Osteoblast (primary cell): ENCODE data around the gene TIA1. TPM values are rescaled to one million over a fixed set of nuclear protein-coding genes. Genes with fewer than 3 reads are reported as not detected.
A peak's percentile ranks its signal among the peaks of the same experiment; 100 is the strongest.
"Not testable (repeated sequence)": the region's sequence is repeated elsewhere in the genome, so short reads cannot be mapped to it uniquely, and the experiment has no call there.

Experiments used
- DNase-seq: peaks from one replicate; pipeline ENCODE4 v3.0.0; 2011; ENCODE audit warnings: low spot score, mixed read lengths; ENCODE audit not compliant: insufficient read length; ENCODE audit errors: missing footprints
- H2AFZ ChIP-seq: 2 replicates; pipeline ENCODE4 v1.6.0; 2011; ENCODE audit warnings: mild to moderate bottlenecking, low read length
- H3K27ac ChIP-seq: 2 replicates; pipeline ENCODE4 v1.5.1; 2011; ENCODE audit warnings: mild to moderate bottlenecking, low read depth, low read length, moderate library complexity
- H3K27me3 ChIP-seq: 2 replicates; pipeline ENCODE4 v1.6.0; 2012; ENCODE audit warnings: mild to moderate bottlenecking, control low read depth, inconsistent platforms, low read length, moderate library complexity; ENCODE audit not compliant: insufficient read depth
- H3K36me3 ChIP-seq: 2 replicates; pipeline ENCODE4 v1.5.1; 2011; ENCODE audit warnings: mild to moderate bottlenecking, low read length, control low read depth, moderate library complexity; ENCODE audit not compliant: insufficient read depth
- H3K4me1 ChIP-seq: 2 replicates; pipeline ENCODE4 v1.5.1; 2011; ENCODE audit warnings: mild to moderate bottlenecking, low read length, control low read depth, moderate library complexity; ENCODE audit not compliant: insufficient read depth
- H3K4me2 ChIP-seq: 2 replicates; pipeline ENCODE4 v1.6.0; 2011; ENCODE audit warnings: mild to moderate bottlenecking, low read length; ENCODE audit not compliant: insufficient read depth
- H3K4me3 ChIP-seq: fragments of 200-600 bp; sonication (generic); 3 replicates; pipeline ENCODE4 v1.5.1; 2012; ENCODE audit warnings: mild to moderate bottlenecking, low read length, inconsistent platforms; ENCODE audit not compliant: insufficient read depth
- H3K79me2 ChIP-seq: 2 replicates; pipeline ENCODE4 v1.6.0; 2012; ENCODE audit warnings: mild to moderate bottlenecking, low read length, control low read depth, inconsistent platforms; ENCODE audit not compliant: insufficient read depth
- H3K9me3 ChIP-seq: 2 replicates; pipeline ENCODE4 v1.5.1; 2011; ENCODE audit warnings: low read depth, low read length, control low read depth
- H4K20me1 ChIP-seq: 2 replicates; pipeline ENCODE4 v1.6.0; 2012; ENCODE audit warnings: mild to moderate bottlenecking, low read length, control low read depth; ENCODE audit not compliant: insufficient read depth
- total RNA-seq: library from RNA; depleted of rRNA; stranded (reverse); fragments of >200 nt; gene quantifications from 2 replicates; pipeline ENCODE4 v1.2.3, GENCODE V29; 2012
- TF ChIP-seq, protein P1 (sequence below): IDR thresholded peaks from 2 replicates; pipeline ENCODE4 v1.5.1; 2011; ENCODE audit warnings: mild to moderate bottlenecking, low read depth, low read length, moderate library complexity; ENCODE audit errors: extremely low read depth

The TIA1 gene
- total RNA-seq, 1 donor, result 87.6 TPM

DNA sequence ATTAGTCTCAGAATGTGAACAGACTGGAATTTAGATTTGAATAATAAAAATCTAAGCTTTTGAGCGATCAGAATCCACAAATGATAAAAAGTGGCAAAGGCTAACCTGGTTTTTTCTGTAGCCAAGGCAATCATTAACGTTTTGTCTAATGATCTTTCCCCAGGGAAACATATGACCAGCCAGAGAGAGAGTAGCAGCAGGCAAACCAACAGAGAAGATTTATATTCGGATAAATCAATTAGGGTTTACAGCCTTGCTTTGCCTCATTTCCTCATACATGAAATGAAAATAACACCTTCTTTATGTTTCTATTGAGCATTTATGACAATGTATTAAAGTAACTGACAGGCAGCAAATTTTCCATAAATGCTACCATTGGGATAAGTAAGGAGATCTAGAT lies 14.5 kb downstream of the TIA1 start:
- H3K4me1 ChIP-seq, result no peaks in the 10 kb centered on the region
- DNase-seq, result no peak
- H3K4me2 ChIP-seq, result no peak overlapping the region
- peaks cover 3% of the 10 kb centered on the region for H4K20me1 ChIP-seq
- no peaks in the 10 kb centered on the region for H3K27me3 ChIP-seq
- H3K27ac ChIP-seq, result no peak overlapping the region
- TF ChIP-seq, protein P1, sequence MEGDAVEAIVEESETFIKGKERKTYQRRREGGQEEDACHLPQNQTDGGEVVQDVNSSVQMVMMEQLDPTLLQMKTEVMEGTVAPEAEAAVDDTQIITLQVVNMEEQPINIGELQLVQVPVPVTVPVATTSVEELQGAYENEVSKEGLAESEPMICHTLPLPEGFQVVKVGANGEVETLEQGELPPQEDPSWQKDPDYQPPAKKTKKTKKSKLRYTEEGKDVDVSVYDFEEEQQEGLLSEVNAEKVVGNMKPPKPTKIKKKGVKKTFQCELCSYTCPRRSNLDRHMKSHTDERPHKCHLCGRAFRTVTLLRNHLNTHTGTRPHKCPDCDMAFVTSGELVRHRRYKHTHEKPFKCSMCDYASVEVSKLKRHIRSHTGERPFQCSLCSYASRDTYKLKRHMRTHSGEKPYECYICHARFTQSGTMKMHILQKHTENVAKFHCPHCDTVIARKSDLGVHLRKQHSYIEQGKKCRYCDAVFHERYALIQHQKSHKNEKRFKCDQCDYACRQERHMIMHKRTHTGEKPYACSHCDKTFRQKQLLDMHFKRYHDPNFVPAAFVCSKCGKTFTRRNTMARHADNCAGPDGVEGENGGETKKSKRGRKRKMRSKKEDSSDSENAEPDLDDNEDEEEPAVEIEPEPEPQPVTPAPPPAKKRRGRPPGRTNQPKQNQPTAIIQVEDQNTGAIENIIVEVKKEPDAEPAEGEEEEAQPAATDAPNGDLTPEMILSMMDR, result no peak
- H3K9me3 ChIP-seq, result no peaks in the 10 kb centered on the region
- no peak overlapping the region for H3K4me3 ChIP-seq
- peaks cover 54% of the 10 kb centered on the region for H3K36me3 ChIP-seq
- H3K79me2 ChIP-seq, result peaks cover 47% of the 10 kb centered on the region
- H2AFZ ChIP-seq, result no peak overlapping the region

GRCh38 chr2:70226781-70227180 lies 21.6 kb downstream of the TIA1 start:
- Histone ChIP-seq H3K9me3 (no peaks in the 10 kb centered on the region), H3K4me3 (no peak overlapping the region), H3K27me3 (no peaks in the 10 kb centered on the region), H4K20me1 (no peaks in the 10 kb centered on the region), H2AFZ (no peak overlapping the region), H3K4me2 (no peak overlapping the region), H3K4me1 (no peaks in the 10 kb centered on the region), H3K27ac (no peak overlapping the region), H3K36me3 (peaks cover 85% of the 10 kb centered on the region), H3K79me2 (peaks cover 11% of the 10 kb centered on the region)
- no peak for DNase-seq
- TF ChIP-seq, protein P1, result no peak

DNA sequence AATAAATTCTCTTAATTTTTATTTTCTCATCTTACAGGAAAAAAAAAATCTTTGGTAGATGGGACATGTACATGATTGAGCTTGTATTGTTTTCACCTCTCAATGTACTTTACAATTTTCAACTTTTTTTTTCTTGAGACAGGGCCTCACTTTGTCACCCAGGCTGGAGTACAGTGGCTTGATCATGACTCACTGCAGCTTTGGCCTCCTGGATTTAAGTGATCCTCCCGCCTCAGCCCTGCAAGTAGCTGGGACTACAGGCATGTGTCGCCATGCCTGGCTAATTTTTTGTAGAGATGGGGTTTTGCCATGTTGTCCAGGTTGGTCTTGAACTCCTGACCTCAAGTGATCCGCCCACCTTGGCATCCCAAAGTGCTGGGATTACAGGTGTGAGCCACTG lies 25.1 kb downstream of the TIA1 start:
- not testable (repeated sequence) for H2AFZ ChIP-seq, H3K27ac ChIP-seq, H3K4me2 ChIP-seq, H3K79me2 ChIP-seq, DNase-seq, H3K4me1 ChIP-seq, H3K4me3 ChIP-seq, H4K20me1 ChIP-seq, H3K9me3 ChIP-seq, H3K27me3 ChIP-seq
- H3K36me3 ChIP-seq, result peaks cover 85% of the 10 kb centered on the region

DNA sequence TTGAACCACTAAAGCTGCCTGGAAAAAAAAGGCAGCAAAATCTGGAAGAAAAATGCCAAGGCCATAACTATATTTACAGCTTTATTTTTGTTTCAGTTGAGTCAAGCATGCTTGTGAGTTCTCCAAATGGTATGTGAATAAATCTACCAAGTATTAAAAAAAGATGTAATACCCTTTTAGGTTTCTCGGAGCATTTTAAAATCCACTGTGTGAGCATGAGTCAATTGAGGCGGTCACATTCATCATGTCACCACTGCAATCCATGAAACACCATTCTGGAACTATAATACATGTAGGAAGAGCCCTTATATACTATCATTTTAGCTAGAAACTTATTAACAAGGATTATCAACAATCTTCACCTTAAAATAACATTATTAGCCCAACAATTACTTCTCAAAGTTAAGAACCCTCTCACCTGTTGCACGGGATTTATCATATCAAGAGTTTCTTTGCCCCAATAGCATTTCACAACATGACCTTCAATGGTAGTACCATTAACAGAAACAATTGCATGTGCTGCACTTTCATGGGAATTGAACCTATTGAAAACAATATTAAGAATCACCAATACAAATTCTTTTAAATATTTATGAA lies 33.4 kb downstream of the TIA1 start:
- no peaks in the 10 kb centered on the region for H3K27me3 ChIP-seq
- H3K9me3 ChIP-seq, result no peaks in the 10 kb centered on the region
- peaks cover 49% of the 10 kb centered on the region for H3K36me3 ChIP-seq
- TF ChIP-seq, protein P1, result no peak
- peak; percentile 83 for DNase-seq
- no peak overlapping the region for H2AFZ ChIP-seq
- H4K20me1 ChIP-seq, result peaks cover 5% of the 10 kb centered on the region
- peaks cover 2% of the 10 kb centered on the region for H3K79me2 ChIP-seq
- peak overlapping the region; percentile 6 for H3K27ac ChIP-seq
- H3K4me3 ChIP-seq, result no peak overlapping the region
- H3K4me2 ChIP-seq, result peak overlapping the region; percentile 61
- H3K4me1 ChIP-seq, result peaks cover 21% of the 10 kb centered on the region
